Ramos (cell line): ENCODE results near the gene SLC25A21.

Experiments used
- in situ Hi-C: fragments of 300-500 bp; cut with MboI; formaldehyde crosslinking; loops from one replicate; pipeline ENCODE4 v1.14.3; 2022; ENCODE audit warnings: low sequenced_read_pairs; ENCODE audit not compliant: unreplicated experiment

Gene SLC25A21

GRCh38 chr14:37051680-37052079 lies 120.7 kb downstream of the SLC25A21 start:
- in situ Hi-C loops, result no loop called here

GRCh38 chr14:37051153-37051552 lies 121.3 kb downstream of the SLC25A21 start:
- in situ Hi-C loops, result no loop called here

- in situ Hi-C loops, result no loop called here
Observed at GRCh38 chr14:37048666-37049071, 123.7 kb downstream of the SLC25A21 start.

- in situ Hi-C loops, result no loop called here
Observed at GRCh38 chr14:37047996-37048395, 124.4 kb downstream of the SLC25A21 start.

GRCh38 chr14:37047226-37047625 lies 125.2 kb downstream of the SLC25A21 start:
- in situ Hi-C loops, result no loop called here

- in situ Hi-C loops, result no loop called here
Observed at GRCh38 chr14:37046815-37047214, 125.6 kb downstream of the SLC25A21 start.

- in situ Hi-C loops, result no loop called here
Observed at GRCh38 chr14:37045340-37046061, 126.9 kb downstream of the SLC25A21 start.

GRCh38 chr14:37037636-37038387 lies 134.6 kb downstream of the SLC25A21 start:
- in situ Hi-C loops, result no loop called here

GRCh38 chr14:37036669-37037341 lies 135.6 kb downstream of the SLC25A21 start:
- in situ Hi-C loops, result no loop called here

- in situ Hi-C loops, result no loop called here
Observed at GRCh38 chr14:37035401-37035800, 137.0 kb downstream of the SLC25A21 start.

GRCh38 chr14:37034410-37035285 lies 137.8 kb downstream of the SLC25A21 start:
- in situ Hi-C loops, result no loop called here

GRCh38 chr14:37032863-37033262 lies 139.5 kb downstream of the SLC25A21 start:
- in situ Hi-C loops, result no loop called here

GRCh38 chr14:37027188-37027824 lies 145.1 kb downstream of the SLC25A21 start:
- in situ Hi-C loops, result no loop called here

- in situ Hi-C loops, result no loop called here
Observed at GRCh38 chr14:37023875-37024565, 148.4 kb downstream of the SLC25A21 start.

- in situ Hi-C loops, result no loop called here
Observed at GRCh38 chr14:37021390-37021789, 151.0 kb downstream of the SLC25A21 start.

- in situ Hi-C loops, result no loop called here
Observed at GRCh38 chr14:37019488-37019887, 152.9 kb downstream of the SLC25A21 start.

GRCh38 chr14:37018571-37019240 lies 153.7 kb downstream of the SLC25A21 start:
- in situ Hi-C loops, result no loop called here

GRCh38 chr14:37013078-37013477 lies 159.3 kb downstream of the SLC25A21 start:
- in situ Hi-C loops, result no loop called here

- in situ Hi-C loops, result no loop called here
Observed at GRCh38 chr14:36998686-36999085, 173.7 kb downstream of the SLC25A21 start.
